Large intestine (tissue), 3 donors: Measurements from ENCODE around the gene WSCD2. TPM values are rescaled to one million over a fixed set of nuclear protein-coding genes. Genes with fewer than 3 reads are reported as not detected.

Experiments
- DNase-seq, 2 donors: peaks; one replicate each; pipeline versions ENCODE4 v3.0.0 to v3.0.0-alpha.2; 2013
- H3K27ac ChIP-seq: one replicate; pipeline ENCODE4 v1.5.1; 2013; ENCODE audit warnings: low read length
- H3K27me3 ChIP-seq: 2 replicates; pipeline ENCODE4 v1.6.1; 2013; ENCODE audit warnings: low read length; ENCODE audit not compliant: control insufficient read depth, insufficient read depth
- H3K36me3 ChIP-seq: 2 replicates; pipeline ENCODE4 v1.6.1; 2013; ENCODE audit warnings: low read length; ENCODE audit not compliant: control insufficient read depth, insufficient read depth
- H3K4me1 ChIP-seq: one replicate; pipeline ENCODE4 v1.6.1; 2013; ENCODE audit warnings: low read length; ENCODE audit not compliant: control insufficient read depth, insufficient read depth
- H3K4me3 ChIP-seq: one replicate; pipeline ENCODE4 v1.5.1; 2013; ENCODE audit warnings: low read length
- H3K9me3 ChIP-seq: one replicate; pipeline ENCODE4 v1.6.1; 2013; ENCODE audit warnings: mild to moderate bottlenecking, low read depth, low read length, moderate library complexity; ENCODE audit not compliant: control insufficient read depth
- WGBS: methylation state at CpG from one replicate; pipeline ENCODE4 v1.1.5; 2013; ENCODE audit warnings: low lambda C conversion rate; ENCODE audit not compliant: insufficient coverage; 5-methylcytosine and 5-hydroxymethylcytosine counted together
- polyA plus RNA-seq: library from polyadenylated mRNA; unstranded; fragments of 120-200 nt; gene quantifications from one replicate; pipeline ENCODE4 v1.2.1, GENCODE V29; 2013

Gene WSCD2
- polyA plus RNA-seq, 1 donor: 1.5 TPM

- H3K9me3 ChIP-seq: no peaks in the 10 kb centered on the region
- no peak overlapping the region for H3K27ac ChIP-seq
- WGBS: no CpG with 5 or more reads among the region's 6 CpGs
- no peaks in the 10 kb centered on the region for H3K36me3 ChIP-seq
- H3K27me3 ChIP-seq: no peaks in the 10 kb centered on the region
- H3K4me1 ChIP-seq: no peaks in the 10 kb centered on the region
- no peak overlapping the region for H3K4me3 ChIP-seq
- no peak for DNase-seq
Measured at GRCh38 chr12:108271951-108272872, 143.1 kb downstream of the WSCD2 start.

GRCh38 chr12:108273217-108273616, 144.1 kb downstream of the WSCD2 start:
- H3K4me3 ChIP-seq: no peak overlapping the region
- H3K27ac ChIP-seq: no peak overlapping the region
- no peaks in the 10 kb centered on the region for H3K27me3 ChIP-seq
- no peaks in the 10 kb centered on the region for H3K4me1 ChIP-seq
- no CpG with 5 or more reads among the region's 2 CpGs for WGBS
- H3K9me3 ChIP-seq: peaks cover 3% of the 10 kb centered on the region
- no peak for DNase-seq
- no peaks in the 10 kb centered on the region for H3K36me3 ChIP-seq

- H3K27ac ChIP-seq: no peak overlapping the region
- H3K36me3 ChIP-seq: no peaks in the 10 kb centered on the region
- no peaks in the 10 kb centered on the region for H3K4me1 ChIP-seq
- no peak for DNase-seq
- H3K4me3 ChIP-seq: no peak overlapping the region
- H3K27me3 ChIP-seq: no peaks in the 10 kb centered on the region
- peaks cover 3% of the 10 kb centered on the region for H3K9me3 ChIP-seq
Measured at GRCh38 chr12:108277613-108278012, 148.5 kb downstream of the WSCD2 start.

GRCh38 chr12:108282160-108282559, 153.1 kb downstream of the WSCD2 start:
- no peak overlapping the region for H3K4me3 ChIP-seq
- H3K4me1 ChIP-seq: no peaks in the 10 kb centered on the region
- no CpG with 5 or more reads among the region's 2 CpGs for WGBS
- H3K27me3 ChIP-seq: no peaks in the 10 kb centered on the region
- no peak overlapping the region for H3K27ac ChIP-seq
- H3K9me3 ChIP-seq: peaks cover 3% of the 10 kb centered on the region
- DNase-seq: no peak
- no peaks in the 10 kb centered on the region for H3K36me3 ChIP-seq

GRCh38 chr12:108282676-108283075, 153.6 kb downstream of the WSCD2 start:
- H3K36me3 ChIP-seq: no peaks in the 10 kb centered on the region
- no peak for DNase-seq
- H3K27me3 ChIP-seq: no peaks in the 10 kb centered on the region
- no peak overlapping the region for H3K27ac ChIP-seq
- H3K4me1 ChIP-seq: no peaks in the 10 kb centered on the region
- no peak overlapping the region for H3K4me3 ChIP-seq
- H3K9me3 ChIP-seq: peaks cover 1% of the 10 kb centered on the region
- no CpG with 5 or more reads among the region's 3 CpGs for whole genome bisulfite sequencing

- Histone ChIP-seq H3K27me3 (no peaks in the 10 kb centered on the region), H3K4me3 (no peak overlapping the region), H3K27ac (no peak overlapping the region), H3K9me3 (no peaks in the 10 kb centered on the region), H3K4me1 (no peaks in the 10 kb centered on the region), H3K36me3 (no peaks in the 10 kb centered on the region)
- WGBS: no CpG with 5 or more reads among the region's 7 CpGs
- no peak for DNase-seq
Measured at GRCh38 chr12:108284163-108284562, 155.1 kb downstream of the WSCD2 start.

- Histone ChIP-seq H3K4me3 (no peak overlapping the region), H3K36me3 (no peaks in the 10 kb centered on the region), H3K9me3 (no peaks in the 10 kb centered on the region), H3K4me1 (no peaks in the 10 kb centered on the region), H3K27ac (no peak overlapping the region), H3K27me3 (no peaks in the 10 kb centered on the region)
- no CpG with 5 or more reads among the region's 2 CpGs for WGBS
- DNase-seq: no peak
Measured at GRCh38 chr12:108285016-108285415, 155.9 kb downstream of the WSCD2 start.

- no peaks in the 10 kb centered on the region for H3K4me1 ChIP-seq
- H3K27ac ChIP-seq: no peak overlapping the region
- H3K9me3 ChIP-seq: no peaks in the 10 kb centered on the region
- no peaks in the 10 kb centered on the region for H3K27me3 ChIP-seq
- H3K36me3 ChIP-seq: no peaks in the 10 kb centered on the region
- DNase-seq: no peak
- H3K4me3 ChIP-seq: no peak overlapping the region
- 92% methylated on average over 2 of the region's 3 CpGs for WGBS
Measured at GRCh38 chr12:108287227-108287626, 158.1 kb downstream of the WSCD2 start.

GRCh38 chr12:108289350-108290161, 160.5 kb downstream of the WSCD2 start:
- no peak overlapping the region for H3K4me3 ChIP-seq
- no peaks in the 10 kb centered on the region for H3K9me3 ChIP-seq
- WGBS: no CpG with 5 or more reads among the region's 11 CpGs
- H3K4me1 ChIP-seq: no peaks in the 10 kb centered on the region
- no peak overlapping the region for H3K27ac ChIP-seq
- H3K36me3 ChIP-seq: no peaks in the 10 kb centered on the region
- DNase-seq: no peak
- H3K27me3 ChIP-seq: no peaks in the 10 kb centered on the region

- Histone ChIP-seq H3K27ac (no peak overlapping the region), H3K36me3 (no peaks in the 10 kb centered on the region), H3K9me3 (no peaks in the 10 kb centered on the region), H3K4me3 (no peak overlapping the region), H3K27me3 (no peaks in the 10 kb centered on the region), H3K4me1 (no peaks in the 10 kb centered on the region)
- no peak for DNase-seq
- no CpG with 5 or more reads among the region's 8 CpGs for WGBS
Measured at GRCh38 chr12:108295641-108296040, 166.6 kb downstream of the WSCD2 start.
